Astrocyte (in vitro differentiated cells and primary cell): ENCODE results near the gene LANCL1. TPM values are rescaled to one million over a fixed set of nuclear protein-coding genes. Genes with fewer than 3 reads are reported as not detected.

ENCODE experiments used
- DNase-seq: peaks from one replicate; pipeline ENCODE4 v3.0.0-alpha.2; 2010; ENCODE audit warnings: low read depth
- FAIRE-seq: peaks from 2 replicates; lab custom pipeline; 2011; peaks lifted over from hg19 to GRCh38; lab: Jason Lieb, UNC
- H2AFZ ChIP-seq: 2 replicates; pipeline ENCODE4 v1.6.0; 2012; ENCODE audit warnings: low read depth, low read length, inconsistent platforms
- H3K27ac ChIP-seq: 2 replicates; pipeline ENCODE4 v1.5.1; 2011; ENCODE audit warnings: low read depth, low read length, inconsistent platforms
- H3K27me3 ChIP-seq: 2 replicates; pipeline ENCODE4 v1.6.0; 2011; ENCODE audit warnings: low read length, inconsistent platforms; ENCODE audit not compliant: insufficient read depth
- H3K36me3 ChIP-seq: 2 replicates; pipeline ENCODE4 v1.5.1; 2011; ENCODE audit warnings: low read length, inconsistent platforms; ENCODE audit not compliant: insufficient read depth
- H3K4me1 ChIP-seq: 2 replicates; pipeline ENCODE4 v1.5.1; 2011; ENCODE audit warnings: low read length, inconsistent platforms; ENCODE audit not compliant: insufficient read depth
- H3K4me2 ChIP-seq: 2 replicates; pipeline ENCODE4 v1.6.0; 2012; ENCODE audit warnings: low read length, inconsistent platforms
- H3K4me3 ChIP-seq: 2 replicates; pipeline ENCODE4 v1.5.1; 2011; ENCODE audit warnings: low read depth, mild to moderate bottlenecking, low read length, inconsistent platforms; ENCODE audit not compliant: insufficient read depth
- H3K79me2 ChIP-seq: 2 replicates; pipeline ENCODE4 v1.6.0; 2012; ENCODE audit warnings: mild to moderate bottlenecking, low read length, inconsistent platforms; ENCODE audit not compliant: insufficient read depth
- H3K9ac ChIP-seq: 2 replicates; pipeline ENCODE4 v1.6.0; 2012; ENCODE audit warnings: mild to moderate bottlenecking, low read length, inconsistent platforms
- H3K9me3 ChIP-seq: 2 replicates; pipeline ENCODE4 v1.5.1; 2012; ENCODE audit warnings: low read depth, mild to moderate bottlenecking, low read length, inconsistent platforms; ENCODE audit not compliant: insufficient read depth
- H4K20me1 ChIP-seq: 2 replicates; pipeline ENCODE4 v1.6.0; 2012; ENCODE audit warnings: low read length, inconsistent platforms; ENCODE audit not compliant: insufficient read depth
- H3K27ac Mint-ChIP-seq: one replicate; pipeline ENCODE4 v1.8.0; 2021; ENCODE audit warnings: mild to moderate bottlenecking, mixed read lengths; ENCODE audit not compliant: unreplicated experiment
- H3K27me3 Mint-ChIP-seq: one replicate; pipeline ENCODE4 v1.8.0; 2021; ENCODE audit warnings: low read depth, mixed read lengths; ENCODE audit not compliant: unreplicated experiment
- H3K36me3 Mint-ChIP-seq: one replicate; pipeline ENCODE4 v1.8.0; 2021; ENCODE audit warnings: low read depth, mixed read lengths; ENCODE audit not compliant: unreplicated experiment
- H3K4me1 Mint-ChIP-seq: one replicate; pipeline ENCODE4 v1.8.0; 2021; ENCODE audit warnings: low read depth, mixed read lengths; ENCODE audit not compliant: unreplicated experiment
- H3K4me3 Mint-ChIP-seq: one replicate; pipeline ENCODE4 v1.8.0; 2021; ENCODE audit warnings: mild to moderate bottlenecking, moderate library complexity, mixed read lengths; ENCODE audit not compliant: unreplicated experiment
- H3K9me3 Mint-ChIP-seq: one replicate; pipeline ENCODE4 v1.8.0; 2021; ENCODE audit warnings: mild to moderate bottlenecking, mixed read lengths; ENCODE audit not compliant: unreplicated experiment
- EZH2 ChIP-seq: IDR thresholded peaks from 2 replicates; pipeline ENCODE4 v1.6.1; 2012; ENCODE audit warnings: mild to moderate bottlenecking, low read length, inconsistent platforms; ENCODE audit not compliant: insufficient read depth
- total RNA-seq: library from RNA; stranded (reverse); gene quantifications from 2 replicates; pipeline ENCODE4 v1.2.1, GENCODE V29; 2021
- TF ChIP-seq, protein P1 (sequence below): IDR thresholded peaks from 2 replicates; pipeline ENCODE4 v1.5.1; 2011; ENCODE audit warnings: low read depth, mild to moderate bottlenecking, inconsistent platforms, low read length, moderate library complexity; ENCODE audit not compliant: insufficient read depth

Gene LANCL1
- total RNA-seq, 1 donor from 2014 or later: 38.3 TPM

DNA sequence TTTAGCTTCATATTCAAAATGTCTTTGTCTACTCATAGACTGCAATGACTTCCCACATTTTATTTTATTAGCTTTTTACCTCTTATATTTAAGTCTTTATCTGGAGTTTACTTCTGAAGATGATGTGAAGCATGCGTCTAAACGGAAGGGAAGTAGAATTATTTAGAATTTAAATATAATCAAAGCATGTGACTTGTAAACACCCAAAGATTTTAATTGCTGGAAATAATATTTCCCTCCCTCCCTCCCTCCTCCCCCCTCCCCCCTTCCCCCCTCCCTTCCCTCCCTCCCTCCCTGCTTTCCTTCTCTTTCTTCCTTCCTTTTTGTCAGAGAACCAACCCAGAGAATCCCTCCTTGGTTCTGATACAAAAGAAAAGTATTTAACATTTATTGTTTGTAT is 2.1 kb upstream of the LANCL1 start:
- H3K4me1 ChIP-seq: peaks cover 6% of the 10 kb centered on the region

DNA sequence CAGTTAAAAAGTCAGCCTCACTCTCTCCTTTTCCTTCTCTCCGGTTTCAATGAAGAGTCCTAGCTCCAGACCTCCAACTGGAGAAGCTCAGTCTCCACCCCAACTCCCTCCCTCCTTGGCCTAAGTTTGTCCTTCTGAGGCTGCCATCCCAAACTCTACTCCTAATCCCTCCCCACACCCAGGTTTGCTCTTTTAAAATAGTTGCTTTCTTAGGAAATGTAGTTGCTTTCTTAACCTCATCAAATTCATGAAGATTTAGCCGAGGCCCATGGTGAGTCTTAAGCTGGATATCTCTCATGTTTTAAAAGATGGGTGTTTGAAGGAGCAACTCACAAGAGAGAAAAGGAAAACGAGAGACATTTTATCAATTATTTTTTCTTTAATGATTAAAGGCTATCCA is 937 bp upstream of the LANCL1 start:
- Histone ChIP-seq H4K20me1 (no peaks in the 10 kb centered on the region), H3K9ac (peak overlapping the region; percentile 88), H3K27ac (no peak overlapping the region), H3K9me3 (no peaks in the 10 kb centered on the region), H3K4me1 (peaks cover 6% of the 10 kb centered on the region), H3K4me2 (peak overlapping the region; percentile 82), H2AFZ (peak overlapping the region; percentile 35), H3K4me3 (peak overlapping the region; percentile 72), H3K27me3 (no peaks in the 10 kb centered on the region), H3K79me2 (peaks cover 12% of the 10 kb centered on the region), H3K36me3 (no peaks in the 10 kb centered on the region)
- FAIRE-seq: no peak
- TF ChIP-seq EZH2: no peak
- TF ChIP-seq, protein P1, sequence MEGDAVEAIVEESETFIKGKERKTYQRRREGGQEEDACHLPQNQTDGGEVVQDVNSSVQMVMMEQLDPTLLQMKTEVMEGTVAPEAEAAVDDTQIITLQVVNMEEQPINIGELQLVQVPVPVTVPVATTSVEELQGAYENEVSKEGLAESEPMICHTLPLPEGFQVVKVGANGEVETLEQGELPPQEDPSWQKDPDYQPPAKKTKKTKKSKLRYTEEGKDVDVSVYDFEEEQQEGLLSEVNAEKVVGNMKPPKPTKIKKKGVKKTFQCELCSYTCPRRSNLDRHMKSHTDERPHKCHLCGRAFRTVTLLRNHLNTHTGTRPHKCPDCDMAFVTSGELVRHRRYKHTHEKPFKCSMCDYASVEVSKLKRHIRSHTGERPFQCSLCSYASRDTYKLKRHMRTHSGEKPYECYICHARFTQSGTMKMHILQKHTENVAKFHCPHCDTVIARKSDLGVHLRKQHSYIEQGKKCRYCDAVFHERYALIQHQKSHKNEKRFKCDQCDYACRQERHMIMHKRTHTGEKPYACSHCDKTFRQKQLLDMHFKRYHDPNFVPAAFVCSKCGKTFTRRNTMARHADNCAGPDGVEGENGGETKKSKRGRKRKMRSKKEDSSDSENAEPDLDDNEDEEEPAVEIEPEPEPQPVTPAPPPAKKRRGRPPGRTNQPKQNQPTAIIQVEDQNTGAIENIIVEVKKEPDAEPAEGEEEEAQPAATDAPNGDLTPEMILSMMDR: no peak
- peaks cover 2% of the 10 kb centered on the region for H3K36me3 Mint-ChIP-seq
- no peaks in the 10 kb centered on the region for H3K9me3 Mint-ChIP-seq
- H3K27ac Mint-ChIP-seq: no peak overlapping the region
- DNase-seq: peak; percentile 8
- H3K4me1 Mint-ChIP-seq: peaks cover 7% of the 10 kb centered on the region
- H3K27me3 Mint-ChIP-seq: no peaks in the 10 kb centered on the region
- peak overlapping the region; percentile 99 for H3K4me3 Mint-ChIP-seq

More for the DNA sequence above, 2.1 kb upstream of the LANCL1 start:
- H3K9ac ChIP-seq: no peak overlapping the region
- TF ChIP-seq EZH2: no peak
- TF ChIP-seq, protein P1: no peak
- H3K9me3 Mint-ChIP-seq: no peaks in the 10 kb centered on the region
- no peaks in the 10 kb centered on the region for H3K9me3 ChIP-seq
- H2AFZ ChIP-seq: no peak overlapping the region
- no peak overlapping the region for H3K4me3 ChIP-seq
- no peak overlapping the region for H3K27ac Mint-ChIP-seq
- peaks cover 12% of the 10 kb centered on the region for H3K79me2 ChIP-seq
- H3K4me2 ChIP-seq: no peak overlapping the region
- no peak for DNase-seq
- no peaks in the 10 kb centered on the region for H3K27me3 ChIP-seq
- H4K20me1 ChIP-seq: no peaks in the 10 kb centered on the region
- FAIRE-seq: no peak
- H3K27ac ChIP-seq: no peak overlapping the region
- H3K36me3 Mint-ChIP-seq: peaks cover 2% of the 10 kb centered on the region
- no peak overlapping the region for H3K4me3 Mint-ChIP-seq
- H3K36me3 ChIP-seq: no peaks in the 10 kb centered on the region
- no peaks in the 10 kb centered on the region for H3K27me3 Mint-ChIP-seq
- peaks cover 7% of the 10 kb centered on the region for H3K4me1 Mint-ChIP-seq

- H3K9ac ChIP-seq: peak overlapping the region; percentile 88
- no peaks in the 10 kb centered on the region for H3K27me3 ChIP-seq
- peaks cover 12% of the 10 kb centered on the region for H3K79me2 ChIP-seq
- Mint-ChIP-seq H3K27ac (no peak overlapping the region), H3K36me3 (peaks cover 4% of the 10 kb centered on the region), H3K4me3 (peak overlapping the region; percentile 99), H3K27me3 (no peaks in the 10 kb centered on the region), H3K9me3 (no peaks in the 10 kb centered on the region), H3K4me1 (peaks cover 7% of the 10 kb centered on the region)
- peak overlapping the region; percentile 72 for H3K4me3 ChIP-seq
- no peaks in the 10 kb centered on the region for H3K9me3 ChIP-seq
- FAIRE-seq (no peak), DNase-seq (no peak)
- H4K20me1 ChIP-seq: no peaks in the 10 kb centered on the region
- H3K27ac ChIP-seq: no peak overlapping the region
- H3K4me2 ChIP-seq: peak overlapping the region; percentile 82
- peaks cover 6% of the 10 kb centered on the region for H3K4me1 ChIP-seq
- TF ChIP-seq EZH2: no peak
- TF ChIP-seq, protein P1: no peak
- peak overlapping the region; percentile 31 for H2AFZ ChIP-seq
- H3K36me3 ChIP-seq: peaks cover 9% of the 10 kb centered on the region
Measured at GRCh38 chr2:210475706-210476105, 853 bp downstream of the LANCL1 start.
